Midbrain (tissue), 1 donor: ENCODE data around the gene LRIT1.

Source experiments
- DNase-seq: peaks from one replicate; lab custom pipeline; 2025; lab: John Stamatoyannopoulos, UW

Gene LRIT1

DNA sequence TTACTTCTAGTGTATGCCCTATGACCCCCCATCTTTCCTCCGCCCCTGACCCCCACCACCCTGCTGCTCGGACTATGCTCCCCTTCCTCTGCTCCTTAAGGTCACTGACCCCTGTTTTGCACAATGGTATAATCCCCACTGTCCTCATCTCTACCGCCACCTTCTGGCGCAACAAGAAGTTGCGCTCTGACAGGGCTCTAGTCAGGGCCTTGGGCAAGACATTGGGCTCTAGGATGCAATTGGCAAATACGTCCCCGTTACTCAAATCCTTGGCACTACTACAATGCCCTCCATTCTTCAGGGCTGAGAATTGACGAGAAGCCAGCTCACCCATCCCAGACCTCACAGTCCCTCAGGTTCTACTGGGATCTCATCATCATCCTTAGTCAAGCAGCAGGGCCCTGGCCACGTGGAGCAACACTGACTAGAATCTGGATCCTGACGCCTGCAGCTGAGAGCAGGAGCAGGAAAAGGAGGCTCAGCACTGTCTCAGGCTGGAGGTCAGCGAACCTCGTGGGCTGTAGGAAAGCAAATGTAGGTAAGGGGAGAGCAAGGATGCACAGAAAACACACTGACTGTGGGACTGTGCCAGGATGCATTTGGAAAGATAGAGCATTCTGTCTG is 26.6 kb downstream of the LRIT1 start:
- no peak for DNase-seq

- no peak for DNase-seq
Observed at GRCh38 chr10:84214046-84214572, 27.2 kb downstream of the LRIT1 start.

DNA sequence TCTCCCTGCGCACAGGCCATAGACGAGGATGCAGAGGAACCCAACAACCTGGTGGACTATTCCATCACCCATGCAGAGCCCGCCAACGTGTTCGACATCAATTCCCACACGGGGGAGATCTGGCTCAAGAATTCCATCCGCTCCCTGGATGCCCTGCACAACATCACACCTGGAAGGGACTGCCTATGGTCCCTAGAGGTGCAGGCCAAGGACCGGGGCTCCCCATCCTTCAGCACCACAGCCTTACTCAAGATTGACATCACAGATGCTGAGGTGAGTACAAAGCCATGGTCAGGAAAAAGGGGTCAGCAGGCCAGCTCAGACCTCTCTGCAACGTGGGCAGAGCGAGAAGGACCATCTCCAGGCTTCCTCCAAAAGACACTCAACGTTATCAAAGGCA is 28.3 kb downstream of the LRIT1 start:
- DNase-seq: no peak

DNA sequence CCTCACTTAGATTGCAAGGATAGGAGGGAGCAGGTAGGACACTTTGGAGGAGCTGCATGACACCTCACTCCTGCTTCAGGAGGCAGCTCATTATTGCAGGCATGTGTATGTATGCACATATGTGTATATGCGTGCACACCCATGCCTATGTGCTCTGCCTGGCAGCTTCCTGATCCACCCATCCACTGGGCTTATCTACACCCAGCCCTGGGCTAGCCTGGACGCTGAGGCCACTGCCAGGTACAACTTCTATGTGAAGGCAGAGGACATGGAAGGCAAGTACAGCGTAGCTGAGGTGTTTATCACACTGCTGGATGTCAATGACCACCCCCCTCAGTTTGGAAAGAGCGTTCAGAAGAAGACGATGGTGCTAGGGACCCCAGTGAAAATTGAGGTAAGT is 29.3 kb downstream of the LRIT1 start:
- DNase-seq: no peak

- DNase-seq: no peak
Observed at GRCh38 chr10:84211566-84211965, 29.8 kb downstream of the LRIT1 start.

- DNase-seq: no peak
Observed at GRCh38 chr10:84208023-84208422, 33.3 kb downstream of the LRIT1 start.

DNA sequence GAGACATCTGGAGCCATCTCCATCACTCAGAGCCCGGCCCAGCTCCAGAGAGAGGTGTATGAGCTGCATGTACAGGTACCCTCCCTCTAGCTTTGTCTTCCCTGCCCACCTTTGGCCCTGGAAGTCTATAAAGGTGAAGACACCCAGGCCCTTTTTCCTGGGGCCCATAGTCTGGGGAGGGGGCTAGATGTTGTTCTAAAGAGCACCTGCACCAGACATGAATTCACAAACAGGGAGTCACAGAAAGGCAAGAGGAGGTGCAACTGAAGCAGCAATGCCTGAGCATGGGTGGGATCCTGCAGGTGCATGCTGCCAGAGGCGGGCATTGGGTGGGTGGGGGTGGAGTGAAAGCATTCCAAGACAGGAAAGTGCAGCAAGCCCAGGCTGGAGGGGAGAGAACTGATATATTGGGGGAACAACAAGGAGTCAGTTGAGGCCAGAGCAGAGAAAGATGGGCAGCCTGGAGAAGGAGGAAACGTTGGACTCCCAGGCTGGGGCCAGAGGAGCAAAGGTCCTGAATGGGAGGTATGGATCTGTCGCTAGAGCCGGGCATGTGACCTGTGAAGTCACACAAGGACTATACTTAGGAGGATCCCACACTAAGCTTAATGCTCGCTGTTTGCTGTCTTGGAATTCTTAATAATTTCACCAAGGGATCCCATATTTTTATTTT is 35.4 kb downstream of the LRIT1 start:
- no peak for DNase-seq

DNA sequence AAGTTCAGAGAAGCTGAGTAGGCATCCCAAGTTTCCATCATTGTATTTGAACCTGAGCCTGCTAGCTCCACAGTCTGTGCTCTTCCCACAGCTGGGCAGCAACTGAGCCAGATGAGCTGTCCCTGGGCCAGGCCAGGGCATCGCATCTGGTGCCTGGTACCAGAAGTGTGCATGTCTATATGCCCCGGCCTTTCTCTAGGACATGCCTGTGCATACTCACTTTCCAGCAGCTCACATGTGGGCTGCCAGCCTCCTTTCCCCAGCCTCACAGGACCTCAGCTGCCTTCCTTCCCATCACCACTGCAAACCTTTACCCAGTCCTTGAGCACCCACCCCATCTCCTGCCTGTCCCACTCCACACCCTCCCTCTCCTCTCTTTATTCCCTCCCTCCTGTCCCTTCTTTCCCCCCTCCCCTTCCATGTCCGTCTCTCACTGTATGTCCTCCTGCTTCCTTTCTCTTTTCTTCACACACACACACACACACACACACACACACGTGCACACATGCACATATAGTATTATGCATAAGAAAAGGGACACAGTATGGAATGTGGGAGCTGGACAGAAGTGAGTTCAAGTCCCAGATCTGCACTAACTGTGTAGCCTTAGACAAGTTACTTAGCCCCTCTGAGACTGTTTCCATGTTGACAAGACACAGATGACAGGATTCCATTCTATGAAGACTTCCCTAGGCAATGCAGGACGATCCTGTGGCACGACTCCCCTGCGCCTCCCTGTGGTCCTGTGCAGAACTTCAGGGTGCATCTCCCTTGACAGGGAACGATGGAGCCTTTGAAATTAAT is 36.1 kb downstream of the LRIT1 start:
- DNase-seq: peak; percentile 61

DNA sequence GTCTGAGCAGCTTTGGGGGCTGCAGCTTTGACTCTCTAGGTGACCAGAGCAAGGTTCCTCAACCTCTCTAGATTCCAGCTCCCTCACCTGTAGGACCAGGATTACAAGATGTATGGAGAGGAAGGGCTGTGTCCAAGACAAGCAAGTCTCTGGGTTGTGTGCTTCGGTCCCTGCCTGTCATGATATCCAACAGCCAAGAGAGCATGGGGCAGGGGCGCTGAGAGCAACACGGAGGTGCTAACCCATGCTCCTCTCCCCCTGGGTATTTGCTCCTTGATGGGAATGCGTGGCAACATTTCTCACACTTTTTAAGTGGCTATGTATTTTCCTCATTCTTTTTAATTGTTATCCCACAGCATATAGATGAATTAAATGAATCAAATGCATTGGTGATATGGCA is 36.7 kb downstream of the LRIT1 start:
- DNase-seq: no peak

DNA sequence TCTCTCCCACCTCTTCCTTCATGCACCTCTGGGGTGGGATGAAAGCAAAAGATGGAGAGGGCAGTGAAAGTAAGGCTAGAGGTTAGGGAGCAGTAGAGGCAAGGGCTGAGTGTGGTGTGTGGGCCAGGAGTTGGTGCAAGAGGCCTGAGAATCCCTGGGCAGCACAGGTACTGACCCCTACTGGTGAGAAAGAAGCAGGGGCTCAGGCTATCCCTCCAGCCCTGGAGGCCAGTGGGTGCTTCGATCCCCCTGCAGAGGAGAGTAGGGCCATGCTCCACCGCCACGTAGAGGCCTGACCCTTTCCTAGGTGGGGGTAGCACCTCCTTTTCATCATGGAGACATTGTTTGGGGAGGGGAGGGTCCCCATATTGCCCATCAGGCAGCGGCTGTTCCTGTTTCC is 37.2 kb downstream of the LRIT1 start:
- DNase-seq: no peak

DNA sequence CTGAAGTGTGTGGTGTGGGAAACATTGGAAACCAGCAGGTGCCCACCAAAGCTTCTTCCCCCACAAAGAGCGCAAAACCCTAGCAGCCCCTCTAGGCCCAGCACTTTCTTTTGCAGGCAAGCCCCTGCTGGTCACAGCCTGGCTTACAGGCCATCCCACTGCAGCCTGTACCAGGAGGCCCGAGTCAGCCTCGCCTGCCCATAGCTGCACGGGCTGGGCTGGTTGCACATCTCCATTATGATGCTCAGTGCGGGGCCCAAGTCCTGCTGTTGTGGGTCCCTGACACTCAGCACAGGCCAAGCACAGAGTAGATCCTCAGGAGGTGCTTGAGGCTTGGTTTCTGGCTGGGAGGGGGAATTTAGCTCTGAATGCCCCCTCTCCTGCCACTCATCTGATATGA is 39.0 kb downstream of the LRIT1 start:
- DNase-seq: no peak

GRCh38 chr10:84201682-84202081 is 39.7 kb downstream of the LRIT1 start:
- no peak for DNase-seq

DNA sequence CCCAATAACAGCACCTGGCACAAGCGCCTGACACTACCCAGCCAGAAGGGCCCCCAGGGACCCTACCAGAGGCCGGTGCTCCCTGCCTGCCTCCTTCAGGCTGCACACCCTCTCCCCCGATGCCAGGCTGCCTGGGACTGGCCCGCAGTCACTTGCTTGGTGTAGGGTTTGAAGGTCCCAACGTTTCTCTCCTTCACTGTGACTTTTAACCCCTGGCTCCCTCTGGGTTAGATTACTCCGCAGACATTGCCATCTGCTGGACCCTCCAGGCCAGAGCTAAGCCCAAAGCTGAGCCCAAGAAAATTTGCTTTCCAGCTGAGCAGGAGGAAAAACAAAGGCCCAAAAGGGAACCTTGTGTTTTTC is 40.1 kb downstream of the LRIT1 start:
- no peak for DNase-seq

DNA sequence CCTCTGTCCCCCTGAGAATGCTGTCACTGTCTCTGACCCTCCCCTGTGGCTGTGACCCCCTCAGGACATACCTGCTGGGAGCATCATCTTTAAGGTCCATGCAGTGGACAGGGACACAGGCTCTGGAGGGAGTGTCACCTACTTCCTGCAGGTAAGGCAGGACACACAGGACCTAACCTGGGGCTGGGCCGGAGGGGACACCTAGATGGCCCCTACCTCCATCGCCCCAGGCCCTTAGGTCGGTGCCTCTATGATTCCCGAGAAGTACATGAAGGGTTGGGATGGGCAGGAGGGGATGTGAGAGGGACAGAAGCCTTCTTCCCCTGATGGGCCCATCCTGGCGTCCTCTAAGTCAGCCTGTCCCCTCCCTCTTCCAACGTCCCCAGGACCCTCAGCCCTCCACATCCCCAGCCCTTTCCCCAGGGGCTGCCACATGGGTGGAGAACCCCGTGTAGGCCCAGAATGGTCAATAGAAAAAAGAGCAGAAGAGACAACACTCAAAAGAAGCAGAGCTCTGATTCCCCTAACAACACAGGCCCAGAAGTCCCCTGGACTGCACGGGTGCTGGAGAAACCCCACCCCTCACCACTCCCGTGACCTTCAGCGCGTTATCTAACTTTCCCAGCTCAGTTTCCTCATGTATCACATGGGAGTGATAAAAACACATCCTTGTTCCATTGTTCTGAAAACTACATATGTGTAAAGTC is 40.7 kb downstream of the LRIT1 start:
- no peak for DNase-seq

GRCh38 chr10:84198206-84198915 is 43.0 kb downstream of the LRIT1 start:
- no peak for DNase-seq

DNA sequence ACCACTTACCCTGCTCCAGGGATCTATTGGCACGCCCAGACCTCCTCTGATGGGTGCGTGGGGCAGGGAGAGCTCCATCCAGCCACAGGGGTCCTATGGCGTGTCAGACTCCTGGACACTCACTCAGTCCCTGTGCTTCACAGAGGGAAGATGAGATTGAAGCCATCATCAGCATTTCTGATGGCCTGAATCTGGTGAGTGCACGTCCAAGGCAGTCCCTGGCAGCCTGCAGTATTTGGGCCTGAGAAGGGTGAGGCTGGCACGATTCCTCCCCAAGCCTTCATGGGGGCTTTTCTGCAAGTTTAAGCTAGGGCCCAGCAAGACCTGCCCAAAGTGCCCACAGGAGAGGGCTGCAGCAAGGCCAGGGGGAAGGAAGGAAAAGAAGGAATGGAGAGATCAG is 43.7 kb downstream of the LRIT1 start:
- DNase-seq: no peak

DNA sequence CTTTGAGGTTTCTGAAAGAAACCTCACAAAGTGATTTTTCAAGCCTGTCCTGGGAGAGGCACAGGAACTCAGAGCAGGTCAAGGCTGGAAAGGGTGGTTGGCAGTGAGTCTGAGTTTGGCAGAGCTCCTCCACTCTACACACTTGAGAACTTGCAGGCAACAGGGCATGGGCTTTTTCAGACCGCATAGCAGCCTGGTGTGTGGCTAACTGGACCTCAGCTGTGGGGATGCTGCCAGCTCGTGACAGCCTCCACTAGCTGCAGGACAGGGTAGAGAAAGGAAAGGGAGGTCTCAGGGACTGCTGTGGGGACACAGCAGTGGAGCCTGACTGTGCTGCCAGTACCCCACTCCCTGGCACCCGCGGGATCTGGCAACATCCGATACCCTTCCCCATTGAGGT is 44.4 kb downstream of the LRIT1 start:
- DNase-seq: no peak

GRCh38 chr10:84196083-84196482 is 45.3 kb downstream of the LRIT1 start:
- no peak for DNase-seq

DNA sequence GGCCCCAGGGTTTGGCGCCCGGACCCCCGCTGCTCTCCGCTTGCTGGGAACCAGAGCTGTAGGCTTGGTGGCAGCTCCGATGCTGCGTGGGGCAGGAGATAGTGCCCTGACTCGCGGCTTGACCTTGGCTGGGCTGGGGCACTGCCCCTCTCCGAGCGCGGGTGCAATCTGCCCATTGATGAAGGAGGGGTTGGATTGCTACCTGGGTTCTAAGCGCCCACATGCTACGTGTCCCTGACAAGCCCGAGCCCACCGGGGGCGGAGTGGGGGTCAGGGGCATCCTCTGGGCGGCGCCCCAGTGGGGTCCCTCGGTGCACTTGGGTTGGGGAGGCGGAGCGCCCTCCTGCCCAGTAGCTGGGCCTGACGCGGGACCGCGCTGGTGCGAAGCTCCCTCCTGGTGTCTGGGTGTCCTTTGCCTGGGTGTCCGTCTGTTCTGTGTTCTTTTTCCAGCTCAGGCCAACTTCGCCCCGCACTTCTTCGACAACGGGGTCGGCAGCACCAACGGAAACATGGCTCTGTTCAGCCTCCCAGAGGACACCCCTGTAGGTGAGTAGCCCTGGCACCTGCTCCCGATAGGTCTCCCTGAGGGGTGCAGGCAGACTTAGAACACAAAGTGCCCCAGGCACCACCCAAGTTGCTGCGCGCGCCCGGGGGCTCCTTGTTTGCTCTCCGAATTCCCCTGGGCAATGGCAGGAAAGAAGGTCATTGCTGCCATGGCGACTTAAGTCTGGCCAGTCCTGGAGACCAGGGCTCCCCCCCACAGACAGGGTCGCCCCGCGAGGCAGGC is 46.1 kb downstream of the LRIT1 start:
- DNase-seq: no peak

- no peak for DNase-seq
Observed at GRCh38 chr10:84194424-84195043, 46.8 kb downstream of the LRIT1 start, which contains the start of gene CDHR1. TSS of gene CDHR1 (plus strand) at chr10:84194537. CDS start at chr10:84194761, 224 bp downstream.
